ENCODE measurements around the gene CHN2. TPM values are rescaled to one million over a fixed set of nuclear protein-coding genes. Genes with fewer than 3 reads are reported as not detected.

Gene CHN2
- total RNA-seq, 1 donor from 2014 or later: 6.6 TPM

DNA sequence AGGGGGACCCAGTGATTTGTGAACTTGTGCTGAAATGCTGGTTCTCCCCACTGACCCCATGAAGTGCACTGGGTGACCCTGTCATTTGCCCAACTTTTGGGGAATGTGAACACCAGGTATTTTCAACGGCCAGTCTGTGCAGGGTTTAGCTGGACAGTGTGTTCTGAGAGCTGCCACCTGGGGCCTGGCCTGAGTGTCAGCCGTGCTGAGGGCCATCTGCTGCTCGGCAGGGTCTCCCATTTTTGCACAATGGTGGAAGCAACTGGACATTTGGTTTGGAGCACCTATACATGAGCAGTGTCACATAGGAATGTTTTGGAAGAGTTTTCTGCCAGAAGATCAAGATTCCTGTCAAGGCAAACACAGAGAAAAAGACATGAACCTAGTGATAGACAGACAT, 5.2 kb downstream of the CHN2 start:
- Histone ChIP-seq H3K9me3 (ENCODE audit: low read depth) (no peaks in the 10 kb centered on the region), H2AFZ (replicated peaks) (no peak overlapping the region), H3K27ac (no peak overlapping the region), H3K79me2 (ENCODE audit: low read depth) (no peaks in the 10 kb centered on the region), H3K4me2 (no peak overlapping the region), H3K4me3 (no peak overlapping the region), H3K27me3 (peaks cover 38% of the 10 kb centered on the region), H3K9ac (no peak overlapping the region), H3K36me3 (no peaks in the 10 kb centered on the region), H4K20me1 (ENCODE audit: low read depth) (peaks cover 13% of the 10 kb centered on the region), H3K4me1 (no peaks in the 10 kb centered on the region), H3F3A (ENCODE audit: low read depth) (no peaks in the 10 kb centered on the region)
- Mint-ChIP-seq H3K4me1 (peaks cover 5% of the 10 kb centered on the region), H3K9me3 (no peaks in the 10 kb centered on the region), H3K4me3 (no peak overlapping the region), H3K27me3 (ENCODE audit: insufficient read depth, low read depth) (peaks cover 10% of the 10 kb centered on the region), H3K27ac (no peak overlapping the region), H3K36me3 (no peaks in the 10 kb centered on the region)
- no peak for DNase-seq (ENCODE audit: low spot score)
- no peak for TF ChIP-seq EZH2 (IDR thresholded peaks at IDR 0.05)
- TF ChIP-seq, protein P1, sequence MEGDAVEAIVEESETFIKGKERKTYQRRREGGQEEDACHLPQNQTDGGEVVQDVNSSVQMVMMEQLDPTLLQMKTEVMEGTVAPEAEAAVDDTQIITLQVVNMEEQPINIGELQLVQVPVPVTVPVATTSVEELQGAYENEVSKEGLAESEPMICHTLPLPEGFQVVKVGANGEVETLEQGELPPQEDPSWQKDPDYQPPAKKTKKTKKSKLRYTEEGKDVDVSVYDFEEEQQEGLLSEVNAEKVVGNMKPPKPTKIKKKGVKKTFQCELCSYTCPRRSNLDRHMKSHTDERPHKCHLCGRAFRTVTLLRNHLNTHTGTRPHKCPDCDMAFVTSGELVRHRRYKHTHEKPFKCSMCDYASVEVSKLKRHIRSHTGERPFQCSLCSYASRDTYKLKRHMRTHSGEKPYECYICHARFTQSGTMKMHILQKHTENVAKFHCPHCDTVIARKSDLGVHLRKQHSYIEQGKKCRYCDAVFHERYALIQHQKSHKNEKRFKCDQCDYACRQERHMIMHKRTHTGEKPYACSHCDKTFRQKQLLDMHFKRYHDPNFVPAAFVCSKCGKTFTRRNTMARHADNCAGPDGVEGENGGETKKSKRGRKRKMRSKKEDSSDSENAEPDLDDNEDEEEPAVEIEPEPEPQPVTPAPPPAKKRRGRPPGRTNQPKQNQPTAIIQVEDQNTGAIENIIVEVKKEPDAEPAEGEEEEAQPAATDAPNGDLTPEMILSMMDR (IDR thresholded peaks at IDR 0.05): no peak
- no peak for TF ChIP-seq EZH2phosphoT487 (IDR thresholded peaks at IDR 0.05)

DNA sequence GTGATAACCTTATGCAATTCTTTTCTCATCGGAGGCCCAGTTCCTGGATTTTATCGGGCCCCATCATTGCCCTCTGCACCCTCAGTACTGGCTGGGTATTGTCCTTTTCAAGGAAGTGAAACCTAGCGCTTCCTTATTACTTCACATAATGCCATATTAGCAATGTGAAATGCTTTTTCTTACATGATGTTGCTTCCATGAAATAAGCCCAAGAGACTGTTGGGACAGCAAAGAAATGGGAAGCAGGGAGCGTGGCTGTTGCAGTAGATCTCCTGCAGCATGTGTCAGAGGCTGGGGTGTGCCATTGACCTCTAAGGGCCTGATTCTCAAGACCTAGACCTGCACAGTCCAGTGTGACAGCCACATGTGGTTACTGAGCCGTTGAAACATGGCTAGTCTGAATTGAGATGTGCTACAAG, 8.1 kb downstream of the CHN2 start:
- Histone ChIP-seq H2AFZ (replicated peaks) (no peak overlapping the region), H3K4me3 (no peak overlapping the region), H4K20me1 (ENCODE audit: low read depth) (no peaks in the 10 kb centered on the region), H3K4me2 (no peak overlapping the region), H3K4me1 (no peaks in the 10 kb centered on the region), H3K79me2 (ENCODE audit: low read depth) (no peaks in the 10 kb centered on the region), H3K27me3 (peaks cover 9% of the 10 kb centered on the region), H3K36me3 (no peaks in the 10 kb centered on the region), H3K9ac (no peak overlapping the region), H3F3A (ENCODE audit: low read depth) (no peaks in the 10 kb centered on the region), H3K27ac (no peak overlapping the region), H3K9me3 (ENCODE audit: low read depth) (no peaks in the 10 kb centered on the region)
- DNase-seq (ENCODE audit: low spot score): no peak
- no peak overlapping the region for H3K27ac Mint-ChIP-seq
- H3K9me3 Mint-ChIP-seq: no peaks in the 10 kb centered on the region
- peaks cover 10% of the 10 kb centered on the region for H3K4me1 Mint-ChIP-seq
- H3K4me3 Mint-ChIP-seq: no peak overlapping the region
- H3K36me3 Mint-ChIP-seq: no peaks in the 10 kb centered on the region
- H3K27me3 Mint-ChIP-seq (ENCODE audit: insufficient read depth, low read depth): no peaks in the 10 kb centered on the region
- TF ChIP-seq, protein P1 (IDR thresholded peaks at IDR 0.05): no peak
- TF ChIP-seq EZH2phosphoT487 (IDR thresholded peaks at IDR 0.05): no peak
- no peak for TF ChIP-seq EZH2 (IDR thresholded peaks at IDR 0.05)

- no peak overlapping the region for H3K4me3 ChIP-seq
- no peaks in the 10 kb centered on the region for H3K27me3 ChIP-seq
- H3K4me2 ChIP-seq: no peak overlapping the region
- Mint-ChIP-seq H3K9me3 (no peaks in the 10 kb centered on the region), H3K4me3 (no peak overlapping the region), H3K36me3 (no peaks in the 10 kb centered on the region), H3K27me3 (ENCODE audit: insufficient read depth, low read depth) (no peaks in the 10 kb centered on the region), H3K4me1 (peaks cover 21% of the 10 kb centered on the region), H3K27ac (no peak overlapping the region)
- no peak for DNase-seq (ENCODE audit: low spot score)
- no peak overlapping the region for H3K9ac ChIP-seq
- no peaks in the 10 kb centered on the region for H4K20me1 ChIP-seq (ENCODE audit: low read depth)
- TF ChIP-seq EZH2phosphoT487 (IDR thresholded peaks at IDR 0.05): no peak
- no peak for TF ChIP-seq EZH2 (IDR thresholded peaks at IDR 0.05)
- TF ChIP-seq, protein P1 (IDR thresholded peaks at IDR 0.05): no peak
- no peaks in the 10 kb centered on the region for H3K9me3 ChIP-seq (ENCODE audit: low read depth)
- H2AFZ ChIP-seq (replicated peaks): no peak overlapping the region
- H3K27ac ChIP-seq: no peak overlapping the region
- H3K79me2 ChIP-seq (ENCODE audit: low read depth): no peaks in the 10 kb centered on the region
- no peaks in the 10 kb centered on the region for H3F3A ChIP-seq (ENCODE audit: low read depth)
- H3K4me1 ChIP-seq: no peaks in the 10 kb centered on the region
- no peaks in the 10 kb centered on the region for H3K36me3 ChIP-seq
These were observed 10.1 kb downstream of the CHN2 start for GRCh38 chr7:29204491-29205272.
